Measurements from ENCODE around the gene ROCK2. TPM values are rescaled to one million over a fixed set of nuclear protein-coding genes. Genes with fewer than 3 reads are reported as not detected.

ROCK2 gene
- total and polyA plus RNA-seq, 2 of the 13 experiments (the other 11 are each of a cell fraction or from before 2014, with no cell fraction given), result 38.1 to 119 TPM

DNA sequence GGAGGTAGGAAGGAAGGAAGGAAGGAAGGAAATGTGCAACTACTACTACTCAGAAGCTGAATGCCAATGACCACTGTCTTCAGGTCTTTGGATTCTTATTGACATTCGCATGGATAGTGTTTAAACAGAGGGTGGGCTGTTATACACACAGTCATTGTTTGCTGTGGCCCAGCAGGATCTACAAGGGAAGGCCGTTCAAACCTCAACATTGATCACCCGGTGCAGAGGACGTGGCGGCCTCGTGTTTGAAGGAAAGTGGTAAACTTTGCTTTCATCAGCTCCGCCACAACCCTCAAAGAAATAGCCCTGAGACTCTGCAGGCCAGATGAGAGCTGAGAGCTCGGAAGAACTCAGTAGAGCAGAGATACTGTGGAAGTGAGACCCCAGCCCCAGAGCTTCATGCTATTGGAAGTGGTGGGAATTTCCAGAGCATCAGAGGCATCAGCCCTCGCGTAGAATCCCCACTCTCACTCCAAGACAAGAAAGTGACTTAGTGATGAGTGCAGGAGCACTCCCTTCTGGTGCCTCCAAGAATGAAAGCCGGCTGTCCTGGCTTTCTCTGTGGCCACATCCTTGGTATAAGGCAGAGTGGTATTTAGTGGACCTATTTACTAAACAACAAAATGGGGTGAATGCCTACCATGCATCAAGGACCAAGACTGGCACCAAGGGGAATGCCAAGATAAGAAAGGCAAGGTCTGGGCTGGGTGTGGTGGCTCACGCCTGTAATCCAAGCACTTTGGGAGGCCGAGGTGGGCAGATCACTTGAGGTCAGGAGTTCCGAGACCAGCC is 10.1 kb upstream of the ROCK2 start (continued):
- TF ChIP-seq HOXA3 (CRISPR knock-in tag; IDR thresholded peaks at IDR 0.05), result peak; percentile 96
- TF ChIP-seq, protein P1, sequence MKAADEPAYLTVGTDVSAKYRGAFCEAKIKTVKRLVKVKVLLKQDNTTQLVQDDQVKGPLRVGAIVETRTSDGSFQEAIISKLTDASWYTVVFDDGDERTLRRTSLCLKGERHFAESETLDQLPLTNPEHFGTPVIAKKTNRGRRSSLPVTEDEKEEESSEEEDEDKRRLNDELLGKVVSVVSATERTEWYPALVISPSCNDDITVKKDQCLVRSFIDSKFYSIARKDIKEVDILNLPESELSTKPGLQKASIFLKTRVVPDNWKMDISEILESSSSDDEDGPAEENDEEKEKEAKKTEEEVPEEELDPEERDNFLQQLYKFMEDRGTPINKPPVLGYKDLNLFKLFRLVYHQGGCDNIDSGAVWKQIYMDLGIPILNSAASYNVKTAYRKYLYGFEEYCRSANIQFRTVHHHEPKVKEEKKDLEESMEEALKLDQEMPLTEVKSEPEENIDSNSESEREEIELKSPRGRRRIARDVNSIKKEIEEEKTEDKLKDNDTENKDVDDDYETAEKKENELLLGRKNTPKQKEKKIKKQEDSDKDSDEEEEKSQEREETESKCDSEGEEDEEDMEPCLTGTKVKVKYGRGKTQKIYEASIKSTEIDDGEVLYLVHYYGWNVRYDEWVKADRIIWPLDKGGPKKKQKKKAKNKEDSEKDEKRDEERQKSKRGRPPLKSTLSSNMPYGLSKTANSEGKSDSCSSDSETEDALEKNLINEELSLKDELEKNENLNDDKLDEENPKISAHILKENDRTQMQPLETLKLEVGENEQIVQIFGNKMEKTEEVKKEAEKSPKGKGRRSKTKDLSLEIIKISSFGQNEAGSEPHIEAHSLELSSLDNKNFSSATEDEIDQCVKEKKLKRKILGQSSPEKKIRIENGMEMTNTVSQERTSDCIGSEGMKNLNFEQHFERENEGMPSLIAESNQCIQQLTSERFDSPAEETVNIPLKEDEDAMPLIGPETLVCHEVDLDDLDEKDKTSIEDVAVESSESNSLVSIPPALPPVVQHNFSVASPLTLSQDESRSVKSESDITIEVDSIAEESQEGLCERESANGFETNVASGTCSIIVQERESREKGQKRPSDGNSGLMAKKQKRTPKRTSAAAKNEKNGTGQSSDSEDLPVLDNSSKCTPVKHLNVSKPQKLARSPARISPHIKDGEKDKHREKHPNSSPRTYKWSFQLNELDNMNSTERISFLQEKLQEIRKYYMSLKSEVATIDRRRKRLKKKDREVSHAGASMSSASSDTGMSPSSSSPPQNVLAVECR (CRISPR knock-in tag; IDR thresholded peaks at IDR 0.05; ENCODE audit: borderline replicate concordance), result peak; percentile 91
- TF ChIP-seq ZNF878 (CRISPR knock-in tag; IDR thresholded peaks at IDR 0.05), result peak; percentile 95
- 0 out of 2 replicates have a peak, but pooled peaks have one; percentile 51 for TF ChIP-seq ZNF3 (CRISPR knock-in tag; IDR thresholded peaks at IDR 0.05)
- TF ChIP-seq ARNT (IDR thresholded peaks at IDR 0.05), result no peak
- TF ChIP-seq U2AF2 (IDR thresholded peaks at IDR 0.05; ENCODE audit: low read depth, low read length), result no peak
- peak; percentile 88; the same call in 1 of the 2 replicates for TF ChIP-seq ZNF556 (CRISPR knock-in tag; IDR thresholded peaks at IDR 0.05; ENCODE audit: borderline replicate concordance)
- peak; percentile 93 for TF ChIP-seq ZMYM4 (CRISPR knock-in tag; IDR thresholded peaks at IDR 0.05)
- peak; percentile 84 for TF ChIP-seq ZNF12 (CRISPR knock-in tag; IDR thresholded peaks at IDR 0.05)
- peak; percentile 91; the same call in 1 of the 2 replicates for TF ChIP-seq SKIL (CRISPR knock-in tag; IDR thresholded peaks at IDR 0.05; ENCODE audit: borderline replicate concordance)
- peak; percentile 57; the same call in 1 of the 2 replicates for TF ChIP-seq ZNF337 (CRISPR knock-in tag; IDR thresholded peaks at IDR 0.05; ENCODE audit: borderline replicate concordance, low read depth)
- TF ChIP-seq ESRRA (CRISPR knock-in tag; IDR thresholded peaks at IDR 0.05; ENCODE audit: low read depth), result peak; percentile 87; the same call in 1 of the 2 replicates
- peak; percentile 90; the same call in 1 of the 2 replicates for TF ChIP-seq PCBP1 (IDR thresholded peaks at IDR 0.05; ENCODE audit: borderline replicate concordance, low read depth, low read length)
- TF ChIP-seq PRDM4 (CRISPR knock-in tag; IDR thresholded peaks at IDR 0.05; ENCODE audit: borderline replicate concordance), result no peak
- TF ChIP-seq ZFY (CRISPR knock-in tag; IDR thresholded peaks at IDR 0.05), result peak; percentile 87
- peak; percentile 78 for TF ChIP-seq HIVEP1 (CRISPR knock-in tag; IDR thresholded peaks at IDR 0.05)
- peak; percentile 93 for TF ChIP-seq ZFP37 (CRISPR knock-in tag; IDR thresholded peaks at IDR 0.05; ENCODE audit: borderline replicate concordance)
- TF ChIP-seq EHMT2 (IDR thresholded peaks at IDR 0.05; ENCODE audit: borderline replicate concordance, low read depth, low read length), result peak; percentile 70; the same call in 1 of the 2 replicates
- peak; percentile 73 for TF ChIP-seq SNAPC2 (CRISPR knock-in tag; IDR thresholded peaks at IDR 0.05)
- peak; percentile 95; the same call in 1 of the 2 replicates for TF ChIP-seq STAT5B (CRISPR knock-in tag; IDR thresholded peaks at IDR 0.05)
- no peak for TF ChIP-seq IKZF1 (IDR thresholded peaks at IDR 0.05)
- TF ChIP-seq SSRP1 (CRISPR knock-in tag; IDR thresholded peaks at IDR 0.05), result peak; percentile 90

All from HepG2 (cell line).